Stimulated activated naive CD8-positive, alpha-beta T cell treated with anti-CD3 and anti-CD28 coated beads, Interleukin-15, Interleukin-2, amounts not matched to agents 100 U/mL and 50 U/mL, for 24 hours (primary cell): ENCODE results near the gene MAT1A.

Experiments used
- ATAC-seq: fragments of 150-1000 bp; cut with Tn5 transposase; one replicate; pipeline ENCODE4 v1.10.0; 2021
- DNase-seq: peaks from one replicate; pipeline ENCODE4 v3.0.0; 2021

The MAT1A gene

DNA sequence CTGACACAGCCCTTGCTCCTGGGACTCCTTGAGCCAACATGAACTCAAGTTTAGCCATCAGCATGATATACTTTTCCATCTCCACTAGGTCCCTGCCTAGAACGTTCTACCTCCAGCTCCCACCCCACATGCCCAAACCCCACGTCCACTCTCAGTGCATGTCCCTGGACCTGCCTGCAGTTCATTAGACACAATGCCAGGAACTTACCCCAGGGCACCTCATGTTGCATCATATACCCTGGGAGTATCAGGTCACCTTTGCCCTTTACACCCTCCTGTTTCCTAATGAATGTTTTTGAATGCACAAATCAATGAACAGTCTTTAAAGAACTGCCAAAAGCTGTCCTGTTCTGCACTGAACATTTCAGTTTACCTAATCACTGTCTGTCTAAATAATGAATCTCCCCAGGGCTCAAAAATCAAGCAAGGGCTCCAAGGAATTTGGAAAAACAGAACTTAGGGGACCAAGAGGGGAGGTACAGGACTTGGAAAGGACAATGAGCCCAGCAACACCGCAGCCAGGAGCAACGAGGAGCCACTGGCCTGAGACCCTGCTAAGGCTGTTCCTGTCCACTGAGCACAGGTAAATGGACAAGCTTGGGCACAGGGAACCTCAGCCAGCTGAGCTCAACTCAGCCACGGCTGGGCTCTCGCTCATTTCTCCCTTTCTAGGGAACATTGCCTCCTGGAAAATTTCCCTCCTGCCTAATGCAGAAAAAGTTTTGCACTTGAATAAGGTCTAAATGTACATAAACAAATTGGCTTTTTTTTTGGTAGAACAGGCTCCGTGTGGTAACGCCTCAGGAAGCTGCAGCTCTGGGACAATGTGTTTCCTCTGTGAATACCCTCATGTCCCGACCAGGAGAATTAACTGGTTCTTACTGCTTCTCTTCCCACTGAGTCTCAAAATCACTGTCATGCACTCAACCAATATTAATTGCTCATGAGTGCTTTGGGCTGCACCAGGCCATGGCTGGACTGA lies 7.4 kb downstream of the MAT1A start:
- ATAC-seq (no peak), DNase-seq (no peak)

DNA sequence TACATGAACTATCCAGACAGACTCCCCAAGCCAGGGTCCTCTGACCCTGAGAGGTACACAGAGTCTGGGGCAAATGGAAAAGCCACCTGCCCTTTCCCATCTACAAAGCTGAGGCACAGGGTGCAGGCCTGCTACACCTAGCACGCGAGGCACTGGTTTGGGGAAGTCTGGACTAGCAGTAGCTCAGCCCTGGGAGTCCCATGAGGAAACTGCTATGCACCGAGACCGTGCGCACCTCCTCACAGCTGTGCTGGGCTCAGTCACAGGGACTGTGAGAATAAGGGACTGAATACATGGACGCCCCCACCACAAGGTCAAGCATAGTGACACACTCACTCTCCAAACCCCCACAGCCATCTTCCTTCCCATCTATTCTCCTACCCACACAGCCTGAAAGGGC lies 8.2 kb downstream of the MAT1A start:
- ATAC-seq (no peak), DNase-seq (no peak)

DNA sequence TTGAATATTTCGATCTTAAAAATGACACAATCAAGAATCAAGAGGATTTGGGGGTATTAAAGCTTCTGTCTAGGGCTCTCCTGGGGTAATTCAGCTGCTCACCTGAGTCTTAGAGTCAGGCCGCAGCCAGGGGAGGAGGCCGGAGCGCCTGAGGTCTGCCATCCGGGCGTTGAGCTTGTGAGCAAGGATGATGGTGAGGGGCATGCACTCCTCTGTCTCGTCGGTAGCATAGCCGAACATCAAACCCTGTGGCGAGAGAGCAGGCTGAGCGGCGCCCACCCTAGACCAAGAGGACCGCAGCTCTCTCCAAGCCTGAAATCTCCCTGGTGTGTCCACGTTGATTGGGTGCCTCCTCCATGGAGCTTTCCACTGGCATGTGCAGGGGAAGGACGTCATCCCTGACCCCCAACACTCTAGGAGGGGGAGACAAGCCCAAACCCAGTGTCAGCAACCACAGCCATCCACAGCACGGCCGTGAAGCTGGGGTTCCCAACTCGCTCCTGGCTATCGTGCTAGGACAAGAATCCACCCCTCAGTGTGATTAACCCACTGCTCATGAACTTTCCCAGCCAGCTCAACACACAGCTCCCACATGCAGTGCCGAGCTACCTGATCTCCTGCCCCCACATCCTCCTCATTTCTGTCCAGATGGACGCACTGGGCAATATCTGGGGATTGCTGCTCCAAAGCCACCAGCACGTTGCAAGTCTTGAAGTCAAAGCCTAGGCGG lies 9.2 kb downstream of the MAT1A start:
- ATAC-seq, result no peak
- no peak for DNase-seq

DNA sequence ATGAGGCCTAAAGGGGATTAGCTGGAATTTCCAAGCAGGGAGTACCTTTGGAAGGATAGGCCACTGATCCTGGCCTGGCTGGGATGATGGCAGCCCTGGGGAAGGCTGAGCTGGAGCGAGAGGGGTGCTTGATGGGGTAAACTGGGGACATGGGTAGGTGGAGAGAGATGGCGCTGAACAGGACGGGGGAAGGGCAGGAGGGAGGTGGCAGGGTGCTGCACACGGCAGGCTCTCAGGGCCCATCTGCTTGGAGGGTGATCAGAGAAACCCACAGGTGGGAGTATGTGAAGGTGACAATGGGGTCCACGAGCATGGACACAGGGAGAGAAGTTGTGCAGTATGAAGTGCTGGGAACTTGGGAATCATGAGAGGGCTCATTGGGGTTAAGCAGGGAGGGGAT lies 10.3 kb downstream of the MAT1A start:
- ATAC-seq (no peak), DNase-seq (no peak)

DNA sequence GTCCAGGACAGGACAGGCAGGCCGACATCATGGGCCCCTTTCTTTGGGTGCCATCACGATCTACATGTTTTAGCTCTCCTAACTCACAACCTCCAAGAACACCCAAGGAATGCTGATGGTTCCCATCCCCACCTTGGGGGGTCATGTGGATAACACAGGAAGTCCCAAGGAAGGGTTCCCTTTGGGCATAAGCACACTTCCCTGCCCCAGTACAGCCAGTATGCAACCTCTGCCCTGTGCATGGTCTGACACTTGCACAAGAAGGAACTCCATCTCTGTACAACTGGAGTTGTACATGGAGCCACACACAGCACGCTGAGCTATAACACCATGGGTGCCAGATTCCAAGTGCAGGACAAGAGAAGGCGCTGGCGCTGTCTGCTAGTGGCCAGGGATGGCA lies 11.0 kb downstream of the MAT1A start:
- no peak for DNase-seq

DNA sequence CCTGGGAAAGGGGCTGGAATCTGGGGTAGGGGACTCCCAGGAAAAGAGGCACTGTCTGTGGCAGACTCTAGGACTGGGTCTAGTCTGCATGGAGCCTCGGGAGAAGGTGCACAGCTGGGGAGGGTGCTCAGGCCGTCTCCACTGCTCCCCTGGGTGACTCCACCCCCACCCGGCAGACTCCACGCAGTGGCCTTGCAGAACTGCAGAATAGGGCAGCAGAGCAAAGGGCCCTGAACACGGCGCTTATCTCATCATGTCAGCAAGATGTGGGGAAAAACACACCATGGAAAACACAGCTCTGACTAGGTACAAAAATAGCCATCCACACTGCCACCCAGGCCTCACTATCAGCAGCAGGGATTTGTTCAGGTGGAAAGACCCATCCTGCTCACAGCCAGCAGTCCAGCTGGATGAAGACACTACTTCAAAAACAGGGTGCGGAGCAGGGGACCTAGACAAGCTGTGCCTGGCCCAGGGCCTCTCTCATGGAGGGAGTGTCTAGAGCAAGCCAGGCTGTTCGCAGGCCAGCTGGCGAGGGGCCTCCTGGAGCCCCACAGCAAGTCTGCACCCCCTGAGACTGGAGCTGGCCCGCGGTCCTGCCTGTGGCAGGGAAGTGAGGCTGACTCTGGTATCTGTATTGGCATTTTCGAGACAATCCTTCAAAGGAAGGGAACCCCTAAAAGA lies 11.7 kb downstream of the MAT1A start:
- no peak for ATAC-seq
- DNase-seq, result no peak

More for the DNA sequence above, 11.0 kb downstream of the MAT1A start:
- no peak for ATAC-seq

DNA sequence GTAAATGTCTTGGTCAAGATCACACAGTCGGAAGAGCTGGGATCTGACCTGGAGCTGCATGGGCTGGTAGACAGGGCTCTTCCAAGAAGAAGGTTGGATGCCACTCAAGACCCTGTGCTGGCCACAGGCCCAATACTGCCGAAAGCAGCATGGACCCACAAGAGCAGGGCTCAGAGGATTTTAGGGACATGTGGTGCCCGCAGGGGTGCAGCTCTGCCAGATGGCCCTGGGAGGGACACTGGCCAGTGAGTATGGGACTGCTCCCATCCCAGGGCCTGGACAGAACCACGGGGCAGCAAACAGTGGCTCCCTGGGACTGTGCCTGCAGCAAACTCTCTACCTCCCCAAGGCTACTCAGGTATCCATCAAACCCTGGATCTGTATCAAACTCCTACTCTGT lies 12.4 kb downstream of the MAT1A start:
- no peak for DNase-seq
- no peak for ATAC-seq

DNA sequence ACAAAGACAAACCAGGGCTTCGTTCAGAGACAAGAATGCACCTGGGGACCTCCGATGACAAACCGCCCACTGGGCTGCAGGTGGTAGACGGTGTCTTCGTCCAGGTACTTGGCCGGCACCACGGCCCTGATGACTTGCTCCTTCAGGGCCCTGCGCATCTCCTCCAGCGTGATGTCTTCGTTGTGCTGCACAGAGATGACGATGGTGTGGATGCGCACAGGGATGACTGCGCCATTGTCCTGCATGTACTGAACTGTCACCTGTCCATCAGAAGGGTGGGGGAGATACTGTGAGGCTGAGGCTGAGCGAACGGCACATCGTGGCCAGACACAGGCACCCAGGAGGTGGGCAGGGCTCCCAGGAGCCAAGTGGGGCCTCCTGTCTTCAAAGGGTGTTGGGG lies 13.1 kb downstream of the MAT1A start:
- no peak for ATAC-seq
- no peak for DNase-seq

DNA sequence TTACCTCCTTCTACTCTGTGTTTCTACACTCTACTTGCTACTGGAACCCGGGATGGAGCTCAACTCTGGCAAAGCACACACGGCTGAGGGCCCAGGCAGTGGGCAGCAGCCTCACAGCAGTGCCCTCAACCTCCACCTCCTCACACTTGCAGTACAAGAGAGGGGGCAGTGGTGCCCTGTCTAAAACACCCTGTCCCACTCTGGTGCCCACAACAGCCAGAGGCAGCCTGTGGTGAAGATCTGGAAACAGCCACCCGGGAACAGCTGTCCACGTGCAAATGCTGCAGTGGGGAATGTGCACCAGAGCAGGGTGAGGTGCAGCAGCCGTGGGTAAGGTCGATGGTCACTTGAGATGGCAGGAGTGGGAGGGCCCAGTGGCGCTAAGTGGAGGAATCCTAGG lies 13.7 kb downstream of the MAT1A start:
- no peak for DNase-seq
- no peak for ATAC-seq

DNA sequence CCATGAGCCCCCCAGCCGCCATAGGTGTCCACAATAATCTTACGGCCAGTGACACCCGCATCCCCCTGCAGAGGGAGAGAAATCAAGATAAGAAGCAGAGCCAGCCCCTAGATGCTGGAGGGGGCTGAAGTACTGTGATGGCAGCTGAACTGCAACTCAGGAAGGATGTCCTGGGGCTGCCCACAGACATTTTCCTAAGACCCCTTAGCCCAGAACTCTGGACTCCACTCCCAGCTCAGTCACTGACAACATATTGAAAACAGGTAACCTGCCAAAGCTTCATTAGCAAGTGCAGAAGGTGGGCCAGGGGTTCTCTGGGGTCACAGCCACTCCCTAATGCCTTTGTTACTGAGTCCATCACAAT lies 14.3 kb downstream of the MAT1A start:
- ATAC-seq, result no peak
- DNase-seq, result no peak

DNA sequence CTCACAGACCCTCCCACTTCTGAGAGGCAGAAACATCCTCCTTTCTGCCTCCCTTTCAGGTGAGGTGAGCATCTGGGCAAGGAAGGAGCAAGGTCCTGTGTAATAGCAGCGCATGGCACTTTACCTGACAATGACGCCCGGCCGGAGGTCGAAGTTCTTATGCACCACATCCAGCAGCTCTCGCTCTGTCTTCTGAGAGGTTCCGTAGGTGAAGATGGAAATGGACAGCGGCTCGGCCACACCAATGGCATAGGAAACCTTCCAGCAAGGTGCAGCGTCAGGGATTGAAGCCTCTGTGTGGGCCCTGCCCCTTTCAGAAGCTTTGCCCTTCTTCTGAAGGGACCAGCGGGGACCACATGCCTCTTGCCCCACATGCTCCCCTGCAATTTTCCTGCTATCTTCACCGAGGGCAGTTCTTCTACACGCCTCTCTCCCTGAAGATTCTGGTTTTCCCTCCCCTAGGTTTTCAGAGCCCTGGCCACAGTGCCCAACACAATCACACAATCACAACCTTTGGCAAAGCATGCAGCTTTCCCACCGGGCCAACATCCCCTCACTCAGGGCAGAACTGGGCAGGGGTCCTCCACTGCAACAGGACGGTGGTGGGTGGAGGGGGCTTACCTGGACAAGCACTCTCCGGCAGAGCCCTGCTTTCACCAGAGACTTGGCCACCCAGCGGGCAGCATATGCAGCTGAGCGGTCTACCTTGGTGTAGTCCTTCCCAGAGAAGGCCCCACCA lies 14.9 kb downstream of the MAT1A start:
- no peak for DNase-seq
- no peak for ATAC-seq

DNA sequence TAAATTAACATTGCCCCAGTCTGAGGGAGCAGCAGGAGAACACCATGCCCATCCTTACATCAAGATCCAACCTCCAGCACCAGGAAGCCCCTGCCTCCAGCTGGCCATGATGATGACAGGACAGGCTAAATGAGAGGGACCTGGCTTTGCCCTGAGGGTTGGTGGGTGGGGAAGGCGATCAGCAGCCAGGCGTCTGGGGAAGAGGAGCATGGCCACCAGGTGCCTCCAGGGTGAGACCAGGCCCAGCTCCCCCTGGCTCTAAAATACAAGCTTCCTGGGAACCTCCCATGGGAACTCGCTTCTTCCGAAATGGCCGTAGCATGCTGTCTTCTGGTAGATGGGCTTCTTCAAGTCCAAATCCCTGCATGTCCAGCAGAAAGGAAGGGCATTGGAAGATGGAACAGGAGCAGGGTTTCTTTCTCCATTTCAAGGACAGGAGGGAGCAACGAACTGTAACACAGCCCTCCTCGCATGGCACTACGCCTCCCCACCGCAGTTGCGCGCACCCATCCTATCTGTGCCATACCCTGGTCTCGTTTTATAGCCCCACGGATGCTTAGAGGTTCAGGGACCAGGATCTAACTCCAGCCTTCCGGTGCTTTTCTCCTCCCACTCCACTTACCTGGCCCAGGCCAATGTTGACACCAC lies 15.8 kb downstream of the MAT1A start:
- no peak for DNase-seq

DNA sequence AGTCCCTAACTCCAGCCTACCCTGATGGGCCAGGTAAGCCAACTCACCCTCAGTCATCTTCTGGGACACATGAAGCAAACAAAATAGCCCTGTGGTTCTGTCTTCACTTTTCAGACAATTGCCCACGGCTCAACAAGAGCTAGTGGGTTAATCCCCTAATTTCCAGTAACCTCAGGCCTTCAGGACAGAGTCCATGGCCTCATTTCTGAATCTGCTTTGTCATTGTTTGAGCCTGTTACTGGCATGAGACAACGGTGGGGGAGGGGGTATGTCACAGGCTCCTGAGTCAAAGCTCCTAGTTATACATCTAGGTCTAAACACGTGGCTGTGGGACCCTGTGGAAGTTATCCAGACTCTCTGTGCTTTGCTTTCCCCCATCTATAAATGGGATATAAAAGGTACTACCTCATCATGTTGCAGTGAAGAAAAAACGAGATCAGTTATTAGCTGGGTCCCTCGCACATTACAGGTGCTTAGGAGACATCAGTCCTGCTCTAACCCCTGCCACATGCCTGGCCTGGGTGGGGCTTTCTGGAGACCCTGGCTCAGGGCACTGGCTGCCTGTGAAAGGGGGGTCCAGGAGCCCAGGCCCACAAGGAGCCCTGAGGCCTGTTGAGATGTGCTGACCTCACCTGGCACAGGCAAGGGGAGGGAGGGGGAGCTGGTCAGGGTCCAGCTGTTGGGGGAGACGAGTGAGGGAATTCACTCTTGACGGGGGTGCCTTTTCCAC lies 16.5 kb downstream of the MAT1A start:
- no peak for ATAC-seq
- DNase-seq, result no peak

More for the DNA sequence above, 15.8 kb downstream of the MAT1A start:
- ATAC-seq, result no peak

DNA sequence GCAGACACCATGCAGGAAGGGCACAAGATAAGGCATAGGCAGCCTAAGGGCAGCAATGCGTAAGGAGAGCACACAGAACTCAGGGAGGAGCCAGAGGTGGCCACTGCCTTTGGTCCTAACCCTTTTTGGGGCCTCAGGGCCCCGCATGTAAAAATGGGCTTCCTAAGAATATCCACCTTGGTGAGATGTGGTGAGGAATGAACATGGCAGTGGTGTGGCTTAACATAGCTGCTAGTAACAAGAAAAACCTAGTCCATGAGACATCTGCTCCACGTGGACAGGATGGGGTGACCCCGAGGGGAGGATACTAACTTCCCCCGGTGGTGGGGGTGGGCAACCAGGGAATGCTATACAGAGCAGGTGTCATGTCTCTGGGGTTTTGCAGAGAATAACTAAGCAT lies 18.0 kb downstream of the MAT1A start:
- ATAC-seq, result no peak
- DNase-seq, result no peak

DNA sequence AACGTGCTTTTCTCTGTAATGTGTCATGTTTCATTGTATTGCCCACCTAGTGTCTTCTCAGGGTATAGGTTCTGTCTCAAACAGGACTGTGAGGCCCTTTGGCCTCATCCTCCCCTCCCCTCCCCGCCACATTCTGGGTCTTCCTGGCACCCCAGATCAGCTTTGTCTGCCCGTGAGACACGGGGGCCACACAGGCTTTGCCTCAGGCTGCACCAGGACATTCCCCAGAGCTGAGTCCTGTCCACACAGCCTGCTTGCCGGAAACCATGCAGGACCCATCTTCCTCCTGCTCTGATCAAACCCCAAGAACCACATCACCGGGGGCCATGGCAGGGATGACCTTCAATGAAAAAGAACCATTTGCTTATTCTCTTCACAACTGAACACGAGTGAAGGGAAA lies 18.6 kb downstream of the MAT1A start:
- no peak for DNase-seq

DNA sequence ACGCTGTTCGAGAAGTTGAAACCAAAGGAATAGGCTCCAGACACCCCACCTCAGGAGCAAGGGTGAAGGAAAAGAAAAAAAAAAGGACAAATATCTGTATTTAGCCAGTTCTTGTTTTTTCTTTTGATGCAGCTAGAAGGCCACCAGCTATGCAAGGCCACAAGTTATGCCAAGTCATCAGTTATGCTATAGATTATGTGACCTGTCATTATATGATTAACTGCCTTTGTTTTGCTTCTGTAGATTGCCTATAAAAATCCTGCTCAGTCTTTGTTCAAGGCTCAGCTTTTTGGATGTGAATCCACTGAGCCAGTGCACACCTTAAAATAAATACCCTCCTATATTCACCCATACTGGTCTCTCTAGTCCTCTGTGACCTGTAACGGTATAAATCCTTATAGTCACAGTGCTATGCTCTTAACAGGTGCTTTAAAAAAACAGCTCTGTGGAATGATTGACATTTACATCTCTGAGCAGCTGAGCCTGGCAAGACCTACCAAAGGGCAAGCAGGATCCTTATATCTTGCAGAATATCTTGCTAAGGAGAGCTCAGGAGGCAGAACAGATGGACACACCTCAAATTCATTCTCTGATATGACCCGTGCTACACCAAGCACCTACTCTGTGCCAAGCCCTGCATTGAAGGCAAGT lies 20.4 kb downstream of the MAT1A start:
- DNase-seq (no peak), ATAC-seq (no peak)

More for the DNA sequence above, 18.6 kb downstream of the MAT1A start:
- no peak for ATAC-seq

DNA sequence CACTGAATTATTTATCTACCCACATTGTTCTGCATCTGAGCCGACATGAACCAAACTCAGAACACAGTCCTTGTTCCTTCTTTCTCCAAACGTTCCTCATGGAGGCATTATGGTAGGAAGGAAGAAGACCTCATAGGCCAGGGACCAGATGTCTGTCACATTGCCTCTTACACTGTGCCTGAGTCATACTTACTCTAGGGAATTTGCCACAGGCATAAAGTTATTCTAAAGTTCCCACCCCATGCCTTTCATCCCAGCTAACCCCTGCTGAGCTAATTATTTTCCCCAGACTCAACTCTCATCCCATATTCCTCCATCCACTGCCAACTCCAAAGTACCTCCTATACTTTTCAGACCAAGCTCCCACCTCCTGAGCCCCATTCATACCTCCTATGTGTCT lies 21.2 kb downstream of the MAT1A start:
- DNase-seq (no peak), ATAC-seq (no peak)

DNA sequence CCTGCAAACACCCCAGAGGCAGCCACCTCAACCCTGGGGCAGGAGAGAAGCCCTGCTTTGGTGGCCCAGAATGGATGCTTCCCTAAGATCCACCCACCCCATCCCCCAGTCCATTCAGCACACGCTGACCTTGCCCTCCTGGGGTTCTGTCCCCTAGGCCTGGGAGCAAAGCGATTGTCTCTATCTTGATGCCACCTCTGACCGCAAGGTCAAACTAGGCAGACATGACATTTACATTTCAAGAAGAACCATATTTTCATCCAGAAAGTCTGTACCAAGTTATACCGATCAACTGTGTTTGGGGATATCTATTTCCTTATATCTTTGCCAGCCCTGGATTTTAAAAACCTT lies 23.0 kb downstream of the MAT1A start:
- DNase-seq, result no peak
- no peak for ATAC-seq

DNA sequence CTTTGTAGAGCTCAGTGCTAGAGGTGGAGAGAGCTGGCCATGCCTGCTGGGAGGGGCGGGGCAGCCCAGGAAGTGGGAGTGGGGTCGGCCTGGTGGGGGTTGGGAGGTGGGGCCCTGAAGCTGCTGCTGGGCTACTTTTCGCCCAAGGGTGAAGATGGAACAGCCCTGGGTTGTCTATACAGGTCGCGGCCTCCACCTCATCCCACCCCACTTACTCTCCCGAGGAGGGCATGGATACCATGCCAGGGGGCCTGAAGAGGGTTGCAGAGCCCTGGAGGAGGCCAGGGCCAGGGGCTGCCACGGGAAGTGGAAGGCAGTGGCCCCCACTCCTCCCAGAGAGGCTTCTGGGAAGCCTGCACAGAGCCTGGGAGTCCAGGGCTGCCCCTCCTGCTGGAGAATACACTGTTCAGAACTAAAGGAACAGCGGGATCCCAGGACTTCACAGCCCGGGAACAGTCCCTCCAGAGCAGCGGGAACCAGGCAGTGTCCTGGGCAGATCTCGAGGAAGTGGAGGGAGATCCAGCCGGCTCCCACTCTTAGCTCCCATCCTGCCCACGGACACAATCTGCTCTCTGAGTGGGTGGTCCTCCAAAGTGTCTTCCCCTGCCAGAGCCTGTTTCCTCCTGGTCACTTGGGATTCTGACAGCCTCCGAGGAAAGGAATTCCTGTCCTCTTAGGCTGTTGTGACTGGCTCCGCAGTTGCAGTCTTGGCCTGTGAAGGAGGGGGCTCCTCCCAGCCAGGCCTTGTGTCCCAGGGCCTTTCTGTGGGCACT lies 23.5 kb downstream of the MAT1A start:
- no peak for DNase-seq
- no peak for ATAC-seq
